COLO668 (cell line): ENCODE data around the gene NEO1.
"Not testable (repeated sequence)": the region's sequence is repeated elsewhere in the genome, so short reads cannot be mapped to it uniquely, and the experiment has no call there.

Experiments
- DNase-seq: peaks from one replicate; lab custom pipeline; 2025; ENCODE audit not compliant: unreplicated experiment; lab: John Stamatoyannopoulos, UW

NEO1 gene

DNA sequence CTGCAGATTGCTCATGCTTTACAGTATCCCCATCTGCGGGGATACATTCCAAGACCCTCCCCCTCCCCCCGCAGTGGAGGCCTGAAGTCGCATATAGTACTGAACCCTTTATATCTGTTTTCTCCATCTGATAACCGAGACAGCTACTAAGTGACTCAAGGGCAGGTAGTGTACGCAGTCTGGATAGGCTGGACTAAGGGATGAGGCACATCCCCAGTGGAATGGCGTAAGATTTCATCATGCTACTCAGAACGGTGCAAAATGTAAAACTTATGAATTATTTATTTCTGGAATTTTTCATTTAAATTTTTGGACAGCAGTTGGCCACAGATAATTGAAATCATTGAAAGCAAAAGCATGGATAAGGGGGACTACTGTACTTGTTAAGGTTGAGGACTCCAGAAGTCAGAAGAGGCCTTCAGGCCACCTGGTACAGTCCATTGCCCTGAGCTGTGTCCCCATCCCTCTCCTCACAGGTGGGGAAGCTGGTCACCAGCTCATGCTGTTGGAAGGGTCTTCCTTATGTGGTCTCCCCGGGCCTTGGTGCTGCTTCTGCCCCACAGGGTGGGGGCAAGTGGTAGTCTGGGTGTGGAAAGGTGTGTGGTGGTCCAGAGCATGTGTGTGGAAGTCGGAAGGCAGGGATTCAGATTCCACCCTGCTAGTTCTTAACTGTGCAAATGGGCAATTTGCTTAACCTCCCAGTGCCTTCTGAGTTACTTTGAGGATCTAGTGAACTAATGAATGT, 244.5 kb downstream of the NEO1 start:
- no peak for DNase-seq

DNA sequence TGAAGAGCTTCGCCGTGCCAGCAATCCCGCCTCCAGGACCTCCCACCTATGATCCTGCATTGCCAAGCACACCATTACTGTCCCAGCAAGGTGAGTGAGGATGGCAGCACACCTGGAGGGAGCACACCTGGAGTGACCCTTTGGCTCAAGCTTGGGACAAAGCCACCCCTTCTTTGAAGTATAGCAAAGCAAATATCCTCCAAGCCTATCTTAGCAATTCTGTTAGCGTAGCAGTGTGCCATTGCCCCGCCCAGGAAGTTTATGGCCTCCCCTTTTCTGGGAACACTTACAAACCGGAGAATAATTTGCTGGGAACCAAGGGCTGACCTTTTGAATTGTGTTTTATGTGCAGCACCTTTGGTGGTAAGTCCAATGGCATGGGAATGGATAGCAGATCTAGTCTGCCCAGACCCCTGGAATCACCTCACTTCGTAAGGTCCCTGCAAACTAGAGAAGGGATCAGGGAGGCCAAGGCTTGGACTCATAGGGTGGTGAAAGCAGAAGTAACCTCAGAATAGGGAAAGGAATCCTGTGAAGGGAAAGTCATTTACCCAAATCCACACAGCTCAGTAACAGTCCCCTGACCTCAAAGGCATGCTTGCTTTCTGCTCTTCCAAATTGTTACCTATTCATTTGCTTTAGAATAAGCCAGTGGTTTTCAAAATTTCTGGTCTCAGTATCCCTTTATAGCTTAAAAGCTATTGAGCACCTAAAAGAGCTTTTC, 246.4 kb downstream of the NEO1 start:
- no peak for DNase-seq

DNA sequence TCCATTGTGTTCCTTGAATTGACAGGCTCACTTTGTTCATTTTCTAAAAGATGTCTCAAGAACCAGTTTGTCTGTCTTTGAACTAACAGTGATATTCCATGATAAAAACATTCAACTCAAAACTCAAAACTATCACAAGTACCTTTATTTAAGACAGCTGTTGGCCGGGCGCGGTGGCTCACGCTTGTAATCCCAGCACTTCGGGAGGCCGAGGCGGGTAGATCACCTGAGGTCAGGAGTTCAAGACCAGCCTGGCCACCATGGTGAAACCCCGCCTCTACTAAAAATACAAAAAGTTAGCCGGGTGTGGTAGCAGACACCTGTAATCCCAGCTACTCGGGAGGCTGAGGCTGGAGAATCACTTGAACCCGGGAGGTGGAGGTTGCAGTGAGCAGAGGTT, 248.0 kb downstream of the NEO1 start:
- DNase-seq, result not testable (repeated sequence)

DNA sequence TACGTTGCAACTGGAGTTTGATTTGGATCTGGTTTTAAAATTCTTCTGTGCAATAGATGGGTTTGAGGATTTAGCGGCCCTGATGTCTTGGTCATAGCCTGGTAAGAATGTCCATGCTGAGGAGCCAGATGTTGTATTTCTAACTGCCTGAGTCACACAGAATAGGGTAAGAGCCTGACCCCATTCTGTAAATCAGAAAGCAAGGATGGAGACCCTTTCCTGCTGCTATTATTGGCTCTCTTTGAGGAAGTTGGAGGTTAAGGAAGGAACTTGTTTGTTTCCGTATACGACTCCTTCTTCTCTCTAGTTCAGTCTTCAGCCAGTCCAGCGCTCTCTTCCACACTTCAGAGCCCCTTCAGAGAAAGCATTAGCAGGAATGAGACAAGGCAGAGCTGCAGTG, 251.4 kb downstream of the NEO1 start:
- DNase-seq, result no peak

DNA sequence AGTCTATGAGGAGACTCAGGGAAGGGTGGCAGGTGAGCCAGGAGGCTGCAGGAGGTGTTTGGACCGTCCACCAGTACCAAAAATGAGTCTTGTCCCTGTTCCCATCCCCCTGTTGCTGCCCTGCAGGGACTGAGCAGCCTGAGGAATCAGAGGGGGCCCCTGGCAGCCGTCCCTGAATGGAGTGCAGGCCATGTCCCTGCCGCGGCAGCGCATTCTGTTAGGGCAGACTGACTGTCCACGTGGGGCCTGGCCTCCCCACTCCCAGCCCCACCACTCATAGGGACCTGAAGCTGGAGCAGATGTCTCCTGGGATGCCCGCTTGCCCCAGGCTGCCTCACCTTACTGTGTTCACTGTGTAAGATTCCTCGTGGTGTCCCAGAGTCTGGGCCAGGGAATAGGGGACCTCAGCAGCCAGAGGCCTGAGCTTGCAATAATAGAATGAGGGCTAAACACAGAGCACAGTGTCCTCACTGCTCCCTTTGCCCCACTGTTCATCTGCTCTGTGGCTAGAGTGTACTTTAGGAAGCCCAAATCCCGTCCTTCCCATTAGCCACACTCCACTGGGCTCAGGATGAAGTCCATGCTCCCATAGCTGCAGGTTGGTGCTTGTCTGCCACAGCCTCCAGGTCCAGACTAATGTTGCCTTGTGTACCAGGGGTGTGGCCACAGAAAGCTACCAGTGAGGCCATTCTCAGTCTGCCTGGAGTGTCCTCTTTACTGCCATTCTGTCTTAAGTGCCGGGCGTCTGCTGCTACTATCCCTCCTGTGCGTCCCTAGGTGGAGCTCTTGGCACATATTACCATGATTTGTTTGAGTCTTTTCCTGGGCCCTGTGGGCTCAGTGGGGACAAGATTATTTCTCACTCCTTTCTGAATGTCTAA, 253.3 kb downstream of the NEO1 start:
- DNase-seq, result peak; percentile 70

DNA sequence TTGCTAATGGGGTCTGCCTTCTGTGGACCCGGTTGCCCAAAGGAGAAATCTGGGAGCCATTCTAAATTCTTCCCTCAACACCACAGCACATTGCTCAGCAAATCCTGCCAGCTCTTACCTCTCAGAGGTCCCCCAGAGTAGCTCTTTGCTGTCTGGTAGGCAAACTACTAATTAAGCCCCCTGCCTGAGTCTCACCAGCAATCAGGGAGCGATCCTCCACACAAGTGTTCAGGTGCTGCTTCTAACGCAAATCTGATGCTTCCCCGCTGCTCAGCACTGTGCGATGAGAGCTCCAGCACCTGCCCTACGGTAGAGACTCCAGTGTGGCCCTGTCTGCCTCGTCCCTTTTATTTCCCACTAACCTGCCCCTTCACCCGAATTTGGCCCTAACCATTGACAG, 256.0 kb downstream of the NEO1 start:
- no peak for DNase-seq

DNA sequence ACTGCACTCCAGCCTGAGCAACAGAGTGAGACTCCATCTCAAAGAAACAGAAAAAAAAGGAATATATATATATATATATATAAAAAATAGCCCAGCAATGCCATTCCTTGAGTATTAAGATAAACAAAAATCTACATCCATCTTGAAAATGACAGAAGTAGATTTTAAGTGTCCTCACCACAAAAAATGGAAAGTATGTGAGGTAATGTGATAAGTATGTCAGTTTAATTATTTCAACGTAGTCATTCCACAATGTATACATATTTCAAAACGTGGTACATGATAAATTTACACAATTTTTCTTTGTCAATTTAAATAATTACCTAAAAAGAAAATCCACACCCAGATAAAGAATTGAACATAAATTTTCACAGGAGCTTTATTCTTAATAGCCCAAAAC, 261.6 kb downstream of the NEO1 start:
- no peak for DNase-seq

DNA sequence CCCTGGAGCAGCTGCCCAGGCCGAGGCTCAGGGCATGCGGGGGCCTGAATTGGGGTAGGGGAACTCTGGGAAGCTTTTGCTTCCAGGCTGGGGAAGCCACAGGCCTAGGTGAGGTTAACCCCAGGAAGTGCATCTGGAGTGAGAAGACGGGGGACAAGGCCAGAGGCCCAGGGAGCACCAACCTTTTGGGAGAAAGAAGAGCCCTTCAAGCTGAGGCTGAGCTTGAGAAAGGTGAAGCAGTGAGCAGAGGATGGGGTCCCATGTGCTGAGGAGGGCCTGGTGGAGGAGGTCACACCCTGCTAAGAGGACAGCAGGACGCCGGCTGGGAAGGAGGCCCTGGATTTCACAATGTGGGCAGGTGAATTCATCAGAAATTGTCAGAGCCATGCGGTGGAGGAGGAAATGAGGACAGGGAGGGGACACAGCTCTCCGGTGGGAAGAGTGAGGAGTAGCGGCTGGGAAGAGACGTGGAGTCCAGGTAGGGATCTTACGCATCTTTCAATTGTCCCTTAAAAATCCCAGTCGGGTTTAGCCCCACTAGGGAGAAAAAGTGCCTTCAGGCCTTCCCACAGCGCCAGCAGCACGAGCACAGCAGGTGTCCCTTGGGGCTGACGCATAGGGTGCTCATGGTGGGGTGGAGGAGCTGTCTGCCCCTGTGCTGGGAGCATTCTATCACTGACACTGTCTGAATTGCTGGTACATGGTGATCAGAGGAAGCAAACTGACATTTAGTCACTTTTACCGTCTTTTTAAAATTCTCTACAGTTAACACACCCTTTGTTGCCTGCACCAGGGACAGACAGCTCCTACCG, 265.6 kb downstream of the NEO1 start:
- peak; percentile 49 for DNase-seq

DNA sequence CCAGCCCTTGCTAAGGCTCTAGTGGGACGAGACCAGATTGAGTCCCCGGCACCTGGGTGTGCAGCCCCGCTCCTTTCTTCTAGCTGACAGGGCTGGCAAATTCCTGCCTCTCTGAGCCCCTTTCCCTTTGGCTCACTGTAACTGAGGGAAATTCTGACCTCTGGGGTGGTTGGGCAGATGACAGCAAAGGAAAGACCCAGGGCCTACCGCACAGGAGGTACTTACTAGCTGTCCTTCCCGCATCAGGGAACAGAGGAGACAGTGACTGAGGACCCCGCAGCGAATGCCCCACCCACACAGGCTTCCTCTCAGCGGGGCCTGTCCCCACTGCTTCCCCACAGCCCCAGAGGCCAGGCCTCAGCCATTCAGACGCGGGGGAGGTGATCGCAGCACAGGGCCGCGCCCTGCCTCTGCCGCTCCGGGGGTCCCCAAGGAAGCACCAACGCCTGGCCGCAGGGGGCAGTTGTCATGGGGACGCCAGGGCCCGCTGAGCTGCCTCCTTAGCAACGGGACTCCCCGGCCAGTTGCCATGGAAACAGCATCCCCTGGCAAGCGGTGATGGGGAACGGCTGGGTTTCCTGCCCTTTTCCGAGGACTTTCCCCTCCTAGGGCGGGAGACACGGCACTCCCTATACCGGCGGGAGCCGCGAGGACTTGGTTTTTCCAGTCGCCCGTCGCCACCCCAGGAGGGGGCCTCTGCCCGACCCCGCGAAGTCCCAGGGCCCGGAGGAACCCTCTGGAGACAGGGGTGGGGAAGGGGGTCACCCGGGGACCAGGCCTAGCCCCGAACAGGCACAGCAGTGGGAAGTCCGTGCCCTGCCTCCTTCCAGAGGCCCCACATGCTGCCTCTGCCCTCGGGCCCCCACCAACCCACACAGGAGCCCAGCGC, 266.4 kb downstream of the NEO1 start:
- peak; percentile 48 for DNase-seq

DNA sequence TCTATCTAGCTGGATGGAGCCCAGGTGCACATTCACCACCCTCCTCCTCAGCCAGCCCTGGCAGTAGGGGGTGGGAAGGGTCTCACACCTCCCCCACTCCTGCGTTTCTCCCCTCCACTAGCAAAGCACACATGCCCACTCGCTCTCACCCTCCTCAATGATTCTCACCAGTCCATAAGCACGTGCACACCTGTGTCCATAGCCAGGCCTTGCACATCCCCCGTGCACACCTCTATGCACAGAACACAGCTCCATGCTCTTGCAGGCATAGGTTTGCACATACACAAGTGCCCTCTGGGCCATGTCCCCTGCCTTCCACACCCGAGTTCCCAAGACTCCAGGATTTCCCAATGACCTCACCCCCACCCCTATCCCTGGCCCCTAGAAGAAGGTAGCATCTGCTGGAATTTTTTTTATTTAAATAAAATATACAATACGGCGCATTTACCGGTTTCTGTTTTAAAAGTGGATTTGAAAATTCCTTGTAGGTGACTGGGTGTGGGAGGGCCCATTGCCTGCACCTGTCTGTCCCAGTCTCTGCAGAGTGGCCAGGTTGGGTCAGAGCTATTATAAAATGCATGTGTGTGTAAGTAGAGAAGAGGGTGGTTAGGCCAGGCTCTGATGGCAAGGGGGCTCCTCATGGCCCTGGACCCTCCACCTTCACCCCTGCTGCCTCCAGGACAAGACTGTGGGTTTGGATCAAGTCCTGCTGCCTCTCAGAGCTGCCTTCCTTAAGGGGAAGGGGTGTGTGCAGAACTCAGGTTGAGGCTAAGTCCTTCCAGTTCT, 267.4 kb downstream of the NEO1 start:
- no peak for DNase-seq

DNA sequence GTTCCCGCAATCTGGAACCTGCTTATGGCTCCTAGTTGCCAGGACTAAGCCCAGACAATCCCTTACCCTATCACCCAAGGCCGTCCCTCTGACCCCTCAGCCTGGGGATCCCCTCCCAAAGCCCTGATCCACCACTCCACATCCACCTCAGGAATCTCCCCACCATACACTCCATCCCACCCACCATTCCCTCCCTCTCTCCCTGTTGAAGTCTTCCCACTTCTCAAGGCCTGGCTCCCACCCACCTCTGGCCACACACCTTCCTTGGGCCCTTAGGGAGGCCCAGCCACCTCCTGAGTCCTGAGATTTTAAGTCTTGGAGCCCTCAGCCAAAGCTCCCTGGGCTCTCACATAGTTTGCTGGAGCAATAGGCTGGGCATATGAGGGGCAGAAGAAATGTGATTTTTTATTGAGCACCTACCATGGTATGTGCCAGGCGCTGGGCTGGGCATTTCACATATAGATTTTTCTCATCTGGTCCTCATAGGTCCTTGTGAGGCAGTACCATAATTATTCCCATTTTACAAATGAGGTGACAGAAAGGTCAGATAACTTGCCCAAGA, 268.4 kb downstream of the NEO1 start:
- no peak for DNase-seq

DNA sequence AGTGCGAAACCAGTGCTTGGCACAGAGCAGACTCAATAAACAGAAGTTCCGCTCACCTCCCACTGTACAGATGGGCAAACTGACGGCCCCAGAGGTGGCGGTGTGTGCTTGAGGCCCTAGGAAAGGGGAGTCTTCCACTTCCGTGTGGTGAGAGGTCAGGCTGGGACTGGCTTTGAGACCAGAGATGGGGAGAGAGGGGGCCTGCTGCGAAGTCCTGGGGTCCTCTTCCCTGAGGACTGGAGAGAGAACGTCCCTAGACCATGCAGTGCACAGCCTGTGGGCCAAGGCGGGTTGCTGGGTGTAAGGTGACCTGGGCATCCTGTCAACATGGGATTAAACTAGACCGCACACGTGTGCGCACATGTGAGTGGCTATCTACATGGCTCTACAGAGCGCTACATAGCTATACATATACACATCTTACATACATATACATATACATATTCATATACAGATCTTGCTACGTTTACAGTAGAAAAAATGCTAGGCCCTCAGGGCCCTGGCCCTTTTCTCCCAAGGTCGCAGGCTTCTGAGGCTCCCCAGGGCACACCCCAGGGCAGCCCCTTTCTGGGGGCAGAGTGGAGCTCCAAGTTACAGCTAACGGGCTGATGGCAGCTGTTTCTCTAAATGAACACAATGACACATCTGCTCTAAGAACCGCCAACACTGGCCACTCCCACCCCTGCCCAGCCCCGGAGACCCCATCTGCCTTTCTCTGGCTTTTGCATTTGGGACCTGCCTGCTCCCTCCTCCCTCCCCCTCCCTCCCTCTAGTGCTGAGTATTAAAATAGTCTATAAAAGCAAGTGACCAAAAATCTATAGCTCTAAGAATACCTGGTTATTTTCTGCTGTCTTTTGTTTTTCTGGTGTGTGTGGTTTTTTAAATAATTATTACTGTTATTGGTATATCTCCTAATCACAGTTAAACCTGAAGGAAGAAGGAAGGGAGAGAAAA, 269.5 kb downstream of the NEO1 start:
- no peak for DNase-seq

DNA sequence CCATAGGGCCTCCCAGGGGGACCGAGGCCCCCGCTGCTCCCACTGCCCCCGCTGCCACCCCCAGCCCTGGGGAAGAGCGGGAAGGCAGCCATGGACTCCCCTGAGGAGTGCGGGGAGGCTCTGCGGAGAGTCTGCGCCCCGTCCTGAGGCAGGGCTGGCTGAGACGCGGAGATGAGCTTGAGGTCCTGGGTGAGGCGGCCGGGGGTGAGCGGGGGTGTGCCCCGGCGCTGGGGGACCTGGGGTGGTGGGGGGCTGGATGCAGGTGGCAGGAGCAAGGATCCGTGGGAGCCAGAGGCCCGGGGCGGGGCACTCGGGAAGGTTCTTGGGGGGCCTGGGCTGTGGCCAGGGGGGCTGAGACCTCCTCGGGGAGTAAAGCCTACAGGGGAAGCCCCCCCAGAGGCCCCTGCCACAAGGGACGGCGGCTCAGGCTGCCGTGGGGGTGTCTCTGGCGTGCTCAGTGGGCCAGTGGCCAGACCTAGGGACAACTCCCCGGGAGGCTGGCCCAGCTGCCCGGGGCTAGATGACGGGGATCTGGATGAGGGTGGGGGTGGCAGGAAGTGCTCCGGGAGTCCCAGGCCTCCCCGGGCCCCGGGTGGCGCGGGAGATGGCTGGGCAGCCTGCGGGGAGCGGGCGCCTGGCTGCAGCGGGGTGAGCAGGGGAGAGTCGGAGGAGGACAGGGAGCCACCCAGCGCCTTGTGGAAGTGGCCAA, 270.6 kb downstream of the NEO1 start:
- no peak for DNase-seq

DNA sequence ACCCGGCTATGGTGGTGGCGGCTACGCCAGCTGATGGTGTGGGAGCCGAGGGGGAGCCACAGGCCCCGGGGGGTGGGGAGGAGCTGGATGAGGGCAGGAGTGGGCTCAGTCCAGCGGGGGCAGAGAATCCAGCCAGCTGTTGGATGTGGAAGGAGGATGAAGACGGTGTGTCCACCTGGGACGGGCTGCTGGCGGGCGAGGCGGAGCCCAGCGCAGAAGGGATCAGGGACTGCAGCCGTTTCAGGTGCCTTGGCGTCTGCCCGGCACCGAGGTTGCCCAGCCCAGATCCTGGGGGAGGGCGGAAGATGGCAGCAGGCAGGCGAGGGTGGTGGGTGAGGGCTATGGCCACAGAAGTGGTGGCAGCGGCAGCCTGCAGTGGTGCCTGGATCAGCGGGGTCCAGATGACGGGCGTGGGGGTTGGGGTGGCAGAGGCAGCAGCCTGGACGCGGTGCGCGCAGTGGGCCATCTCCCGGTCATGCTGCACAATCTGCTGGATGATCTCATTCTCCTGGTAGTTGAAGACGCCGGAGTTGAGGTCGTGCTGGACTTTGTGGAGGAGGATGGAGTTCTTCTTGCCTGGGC, 271.2 kb downstream of the NEO1 start:
- no peak for DNase-seq

DNA sequence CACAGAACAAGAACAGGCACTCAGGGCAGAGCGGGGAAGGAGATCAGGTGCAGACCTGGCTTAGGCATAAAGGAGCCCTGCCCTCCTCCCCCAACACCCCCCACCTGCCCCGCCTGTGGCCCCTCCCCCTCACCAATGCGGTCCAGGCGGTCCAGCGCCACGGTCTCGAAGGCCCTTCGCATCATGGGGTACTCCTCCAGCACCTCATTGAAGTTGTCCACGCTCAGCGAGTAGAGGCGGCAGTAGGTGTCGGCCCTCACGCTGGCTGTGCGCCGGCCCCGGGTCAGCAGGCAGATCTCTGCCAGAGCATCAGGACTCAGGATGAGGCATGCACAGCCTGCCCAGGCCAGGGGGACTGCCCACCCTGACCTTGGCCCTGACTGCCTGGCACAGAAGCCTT, 271.7 kb downstream of the NEO1 start:
- DNase-seq, result no peak

DNA sequence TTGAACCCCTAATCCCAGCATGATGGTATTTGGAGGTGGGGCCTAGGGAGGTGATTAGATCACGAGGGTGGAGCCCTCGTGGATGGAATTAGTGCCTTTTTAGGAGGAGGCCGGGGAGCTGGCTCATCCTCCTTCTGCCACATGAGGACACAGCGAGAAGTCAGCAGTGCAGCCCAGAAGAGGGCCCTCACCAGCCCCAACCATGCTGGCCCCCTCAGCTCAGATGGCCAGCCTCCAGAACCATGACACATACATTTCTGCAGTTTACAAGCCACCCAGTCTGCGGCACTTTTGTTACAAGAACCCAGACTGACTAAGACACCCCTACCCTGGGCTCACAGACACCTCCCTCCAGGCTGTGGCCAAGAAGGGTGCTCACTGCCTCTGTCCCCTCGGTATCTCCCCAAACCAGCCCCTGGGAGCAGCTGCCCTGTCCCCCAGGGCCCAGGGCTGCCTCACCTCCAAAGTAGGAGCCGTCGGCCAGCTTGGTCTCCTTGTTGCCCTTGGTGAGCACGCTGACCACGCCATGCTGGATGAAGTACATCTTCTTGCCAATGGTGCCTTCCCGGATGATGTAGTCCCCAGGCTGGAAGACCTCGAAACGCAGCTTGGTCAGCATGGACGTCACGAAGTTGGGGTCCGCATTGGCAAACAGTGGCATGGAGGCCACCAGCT, 272.4 kb downstream of the NEO1 start:
- no peak for DNase-seq
